Fibroblast of the conjunctiva (primary cell): ENCODE measurements around the gene KIAA1671.

Experiments
- DNase-seq: peaks from one replicate; pipeline ENCODE4 v3.0.0-alpha.2; 2010; ENCODE audit warnings: low read depth

Gene KIAA1671

DNA sequence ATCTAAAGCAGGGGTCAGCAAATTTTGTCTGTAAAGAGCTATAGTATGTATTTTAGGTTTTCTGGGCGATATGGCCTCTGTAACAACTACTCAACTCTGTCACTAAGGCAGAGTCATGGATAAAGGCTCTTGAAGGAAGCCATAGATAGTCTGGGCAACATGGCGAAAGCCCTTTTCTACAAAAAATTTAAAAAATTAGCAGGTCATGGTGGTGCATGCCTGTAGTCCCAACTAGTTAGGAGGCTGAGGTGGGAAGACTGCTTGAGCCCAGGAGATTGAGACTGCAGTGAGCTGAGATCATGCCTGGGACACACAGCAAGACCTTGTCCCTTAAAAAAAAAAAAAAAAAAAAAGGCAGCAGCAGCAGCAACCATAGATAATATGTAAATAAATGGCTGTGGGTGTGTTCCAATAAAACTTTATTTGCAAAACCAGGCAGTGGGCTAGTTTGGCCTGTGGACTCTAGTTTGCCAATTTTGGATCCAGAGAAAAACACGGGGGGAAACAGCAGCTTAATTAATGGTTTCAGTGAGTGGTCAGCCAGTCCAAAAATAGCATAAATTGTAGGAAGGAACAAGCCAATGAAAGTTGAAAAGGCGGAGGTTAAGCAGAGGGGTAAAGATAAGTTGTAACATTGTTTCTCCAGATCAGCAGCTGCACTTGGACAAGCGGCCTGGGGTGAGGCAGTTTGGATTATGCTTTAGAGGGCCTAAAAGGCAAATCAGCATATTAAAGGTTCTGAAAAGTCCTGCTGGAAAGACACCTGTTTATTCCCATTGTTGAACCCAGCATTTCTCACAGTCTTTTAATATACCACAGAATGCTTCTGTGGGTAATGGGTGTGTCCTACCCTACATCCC lies 62.6 kb downstream of the KIAA1671 start:
- no peak for DNase-seq

DNA sequence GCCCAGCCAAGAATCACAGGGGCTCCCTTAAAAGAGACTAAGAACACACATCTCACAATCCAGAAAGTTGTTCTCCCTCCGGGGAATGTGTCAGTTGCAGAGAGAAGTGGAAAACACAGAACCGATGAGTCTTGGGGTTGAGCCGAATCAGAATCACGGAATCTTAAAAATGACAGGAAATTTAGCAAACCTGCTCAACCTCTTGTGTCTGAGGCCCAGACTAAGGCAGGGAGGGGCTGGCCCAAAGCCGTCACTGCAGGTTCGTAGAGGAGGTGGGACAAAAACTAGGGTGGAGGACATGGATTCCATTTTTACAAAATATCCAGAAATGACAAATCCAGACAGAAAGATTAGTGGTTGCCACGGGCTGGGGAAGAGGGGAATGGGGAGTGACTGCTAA lies 63.8 kb downstream of the KIAA1671 start:
- no peak for DNase-seq

DNA sequence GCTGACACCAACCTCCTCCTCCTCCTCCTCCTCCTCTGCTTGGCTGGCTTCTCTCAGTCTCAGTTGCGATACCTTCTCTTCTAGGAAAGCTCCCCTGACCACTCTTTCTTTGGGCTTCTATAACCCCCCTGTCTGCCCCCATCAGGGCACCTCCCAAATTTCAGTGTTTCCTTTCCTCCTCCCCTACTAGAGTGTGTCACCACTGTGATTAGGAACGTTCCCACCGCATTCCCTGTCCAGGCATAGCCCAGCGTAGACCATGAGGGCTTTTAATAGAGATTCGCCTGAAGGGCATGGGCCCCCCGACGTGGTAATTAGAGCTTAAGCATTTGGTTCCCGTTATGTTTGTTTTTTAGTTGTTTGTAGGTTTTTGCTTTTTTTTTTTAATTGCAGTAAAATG lies 65.5 kb downstream of the KIAA1671 start:
- no peak for DNase-seq

DNA sequence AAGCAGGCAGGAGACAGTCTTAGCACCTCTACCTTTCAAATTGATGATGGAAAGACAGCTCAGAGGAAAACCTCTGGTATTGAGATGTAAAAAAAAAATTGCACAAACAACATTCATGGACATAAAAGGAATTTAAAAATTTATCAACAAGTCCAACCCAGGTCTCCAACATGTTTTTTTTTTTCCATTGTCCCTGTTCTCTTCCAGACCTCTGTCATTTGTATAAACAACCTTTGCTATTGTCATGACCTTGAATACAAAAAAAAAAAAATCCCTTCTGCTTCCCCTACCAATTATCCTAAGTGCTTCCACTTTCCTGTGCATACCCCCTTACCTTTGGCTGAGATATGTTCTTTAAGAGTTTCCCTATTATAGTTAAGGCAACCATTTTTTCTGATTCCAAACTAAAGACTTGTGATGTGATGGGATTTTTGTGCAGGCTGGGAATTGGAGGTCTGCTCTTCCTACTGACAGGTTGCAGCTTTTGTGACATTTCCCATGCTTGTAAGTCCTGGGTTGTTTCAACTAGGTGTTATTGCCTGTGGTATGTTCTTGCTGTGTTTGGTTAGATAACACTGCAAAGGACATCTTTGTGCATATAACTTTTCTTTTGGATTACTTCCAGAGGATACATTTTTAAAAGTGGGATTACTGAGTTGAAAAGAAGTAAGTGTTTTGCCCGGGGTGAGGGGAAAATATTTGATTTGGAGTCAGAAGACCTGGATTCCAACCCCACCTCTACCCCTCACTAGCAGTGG lies 67.1 kb downstream of the KIAA1671 start:
- DNase-seq: no peak

DNA sequence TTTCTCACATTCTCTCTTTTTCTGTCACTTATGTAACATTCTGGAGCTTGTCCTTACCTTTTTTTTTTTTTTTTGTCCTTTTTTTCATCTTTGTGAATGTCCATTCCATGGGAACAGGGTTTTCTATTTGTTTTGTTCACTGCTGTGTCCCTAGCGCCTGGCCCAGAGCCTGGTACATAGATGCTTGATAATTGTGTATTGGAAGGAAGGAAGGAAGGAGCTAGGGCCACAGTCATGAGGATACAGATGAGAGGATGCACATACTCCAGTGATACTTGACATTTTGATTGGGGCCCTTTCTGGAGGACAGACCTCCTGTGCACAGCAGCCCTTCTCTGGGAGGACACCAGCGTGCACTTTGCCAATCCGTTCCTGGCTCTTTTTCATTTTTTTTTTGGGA lies 68.9 kb downstream of the KIAA1671 start:
- no peak for DNase-seq

DNA sequence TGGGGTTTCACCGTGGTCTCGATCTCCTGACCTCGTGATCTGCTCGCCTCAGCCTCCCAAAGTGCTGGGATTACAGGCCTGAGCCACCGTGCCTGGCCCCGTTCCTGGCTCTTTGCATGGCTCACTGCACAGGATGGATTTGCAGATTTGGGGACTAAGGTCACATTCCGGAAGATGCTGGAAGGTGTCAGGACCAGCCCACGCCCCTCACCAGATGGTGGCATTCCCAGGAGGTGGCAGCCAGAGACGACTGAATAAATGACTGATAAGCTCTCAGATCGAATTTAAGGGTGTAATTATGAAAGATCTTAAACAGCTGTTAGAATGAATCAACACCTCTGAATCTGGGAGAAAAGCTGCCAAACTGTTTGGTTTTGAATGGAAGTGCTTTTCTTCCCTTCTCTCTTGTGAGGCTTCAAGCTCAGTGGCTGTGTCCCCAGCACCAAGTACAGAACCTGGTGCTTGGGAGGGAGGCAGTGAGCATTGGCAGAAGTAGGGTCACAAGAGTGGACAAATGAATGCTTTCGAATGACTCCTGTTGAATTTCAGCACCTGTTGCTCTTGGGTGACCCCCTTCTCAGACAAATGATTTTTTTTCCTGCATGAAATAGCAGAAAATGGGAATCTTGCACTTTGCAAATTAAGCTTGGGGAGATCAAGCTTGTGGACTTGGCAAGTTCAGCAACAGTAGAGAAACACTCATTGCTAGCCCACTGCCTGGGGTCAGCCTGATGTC lies 69.6 kb downstream of the KIAA1671 start:
- no peak for DNase-seq

DNA sequence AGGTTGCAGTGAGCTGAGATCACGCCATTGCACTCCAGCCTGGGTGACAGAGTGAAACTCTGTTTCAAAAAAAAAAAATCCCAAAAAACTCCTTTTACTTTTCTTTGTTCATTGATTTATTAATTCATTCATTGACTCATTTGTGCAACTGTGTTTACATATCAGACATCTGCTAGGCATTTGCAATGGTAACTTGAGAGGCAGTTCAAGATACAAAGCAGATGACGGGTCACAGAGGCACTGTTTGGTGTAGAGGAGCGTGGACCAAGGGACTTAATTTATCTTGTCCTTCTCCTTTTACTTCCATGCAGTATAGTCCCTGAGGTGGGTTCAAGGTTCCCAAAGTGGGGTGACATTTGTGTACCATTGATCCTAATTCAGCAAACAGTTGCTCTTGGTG lies 71.4 kb downstream of the KIAA1671 start:
- no peak for DNase-seq

DNA sequence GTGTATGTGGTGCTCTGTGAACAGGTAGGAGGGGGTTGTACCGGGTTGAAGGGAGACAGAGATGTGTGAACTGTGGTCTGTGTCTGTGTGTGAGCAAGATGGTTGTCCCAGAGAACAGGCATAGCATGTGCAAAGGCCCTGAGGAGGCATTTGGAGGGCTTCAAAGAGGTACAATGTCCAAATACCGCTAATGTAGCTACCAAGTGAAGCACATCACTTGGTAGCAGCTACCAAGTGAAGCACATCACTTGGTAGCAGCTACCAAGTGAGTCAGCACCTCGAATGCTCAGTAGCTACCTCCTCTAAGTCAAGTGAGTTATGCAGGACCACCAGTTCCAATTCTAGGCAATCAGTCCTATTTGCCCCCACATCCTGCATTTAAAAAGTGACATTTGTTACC lies 72.4 kb downstream of the KIAA1671 start:
- DNase-seq: no peak

DNA sequence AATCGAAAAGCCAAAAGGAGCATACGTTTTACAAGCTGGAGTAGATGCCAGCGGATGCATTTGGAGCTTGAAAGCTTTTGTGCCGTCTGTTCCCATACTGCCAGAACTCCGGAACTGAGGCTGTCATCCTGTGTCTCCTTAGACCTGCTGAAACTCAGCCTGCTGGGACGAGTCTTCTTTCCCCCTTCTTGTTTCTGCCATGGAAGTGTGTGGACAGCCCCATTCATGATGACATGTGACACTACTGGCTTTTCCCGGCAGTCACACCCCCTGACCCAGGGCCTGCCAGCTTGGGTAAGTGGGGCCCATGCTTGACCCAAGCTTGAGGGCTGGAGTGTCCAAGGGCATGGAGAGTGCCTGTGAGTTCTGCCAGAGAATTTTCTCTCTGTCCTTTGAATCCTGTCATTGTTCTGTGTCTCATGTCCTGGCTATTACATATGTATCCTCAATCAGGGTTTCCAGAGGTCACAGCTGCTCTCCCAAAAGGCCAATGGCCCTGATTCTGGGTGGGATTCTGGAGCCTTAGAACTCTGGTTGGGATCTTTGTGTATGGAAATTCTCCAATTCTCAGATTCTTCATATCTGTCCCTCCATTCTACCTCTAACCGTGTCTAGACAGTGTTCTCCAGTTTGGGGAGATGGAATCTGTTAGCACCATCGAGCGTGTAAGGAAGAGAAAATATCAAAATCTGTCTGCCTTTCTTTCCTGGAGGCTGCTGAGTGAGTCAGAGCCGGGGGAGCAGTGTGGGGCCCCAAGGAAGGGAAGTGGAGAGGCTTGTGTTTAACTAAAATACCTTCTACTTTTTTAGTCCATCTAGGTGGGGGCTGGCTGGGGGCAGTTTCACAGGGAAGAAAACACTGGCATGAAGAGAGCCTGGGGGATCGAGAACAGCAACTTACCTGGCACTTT lies 73.2 kb downstream of the KIAA1671 start:
- DNase-seq: no peak

DNA sequence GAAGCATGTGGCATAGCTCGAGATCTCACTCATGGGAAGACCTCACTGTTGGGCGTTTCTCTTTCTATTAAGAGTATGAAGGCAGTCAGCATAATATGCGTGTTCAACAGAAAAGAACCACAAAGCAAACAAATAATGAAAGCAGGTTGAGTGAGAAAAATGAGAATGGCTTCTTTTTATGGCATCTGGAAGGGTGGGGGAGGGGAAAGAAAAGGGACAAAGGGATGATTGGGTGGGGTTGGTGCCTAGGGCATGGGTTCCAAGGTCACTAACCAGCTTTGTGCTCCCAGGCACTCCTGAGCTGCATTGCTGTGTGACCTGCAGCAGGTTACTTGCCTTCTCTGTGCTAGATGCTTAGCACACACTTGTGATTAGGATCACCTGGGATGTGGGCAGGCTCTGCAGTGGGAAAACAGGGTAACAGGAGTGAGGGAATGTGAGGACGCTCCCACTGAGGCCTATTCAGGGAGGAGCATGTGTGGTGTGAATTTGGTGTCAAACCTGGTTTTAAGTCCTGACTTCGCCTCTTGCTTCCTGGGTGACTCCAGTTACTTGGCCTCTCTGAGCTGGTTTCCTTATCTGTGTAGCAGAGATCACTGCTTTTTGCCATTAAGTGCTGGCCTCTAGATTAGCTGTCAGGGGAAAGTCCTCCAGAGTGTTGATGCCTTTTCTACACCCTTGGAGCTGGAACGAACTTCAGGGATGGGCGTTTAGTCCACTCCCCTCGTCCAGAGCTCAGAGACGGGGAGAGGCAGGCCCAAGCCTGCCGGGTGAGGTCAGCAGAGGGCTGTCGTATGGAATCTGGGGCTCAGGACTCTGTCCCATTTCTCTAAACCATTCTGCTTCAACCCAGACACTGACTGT lies 74.8 kb downstream of the KIAA1671 start:
- no peak for DNase-seq

DNA sequence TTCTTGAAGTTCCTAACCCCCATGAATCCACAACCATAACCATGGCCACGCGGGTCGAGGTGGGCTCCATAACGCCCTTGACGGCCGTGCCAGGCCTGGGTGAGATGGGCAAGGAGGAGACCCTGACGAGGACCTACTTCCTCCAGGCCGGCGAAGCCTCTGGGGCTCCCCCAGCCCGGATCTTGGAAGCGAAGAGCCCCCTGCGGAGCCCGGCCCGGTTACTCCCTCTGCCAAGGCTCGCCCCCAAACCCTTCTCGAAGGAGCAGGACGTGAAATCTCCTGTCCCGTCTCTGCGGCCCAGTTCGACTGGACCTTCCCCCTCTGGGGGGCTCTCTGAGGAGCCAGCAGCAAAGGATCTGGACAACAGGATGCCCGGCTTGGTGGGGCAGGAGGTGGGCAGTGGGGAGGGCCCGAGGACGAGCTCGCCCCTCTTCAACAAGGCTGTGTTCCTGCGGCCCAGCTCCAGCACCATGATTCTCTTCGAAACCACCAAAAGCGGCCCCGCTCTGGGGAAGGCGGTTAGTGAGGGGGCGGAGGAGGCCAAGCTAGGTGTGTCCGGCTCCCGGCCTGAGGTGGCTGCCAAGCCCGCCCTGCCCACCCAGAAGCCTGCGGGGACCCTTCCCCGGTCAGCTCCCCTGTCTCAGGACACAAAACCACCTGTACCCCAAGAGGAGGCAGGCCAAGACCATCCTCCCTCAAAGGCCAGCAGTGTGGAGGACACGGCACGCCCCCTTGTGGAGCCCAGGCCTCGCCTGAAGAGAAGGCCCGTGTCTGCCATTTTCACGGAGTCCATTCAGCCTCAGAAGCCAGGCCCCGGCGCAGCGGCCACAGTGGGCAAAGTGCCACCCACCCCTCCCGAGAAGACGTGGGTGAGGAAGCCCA lies 75.7 kb downstream of the KIAA1671 start:
- DNase-seq: no peak

DNA sequence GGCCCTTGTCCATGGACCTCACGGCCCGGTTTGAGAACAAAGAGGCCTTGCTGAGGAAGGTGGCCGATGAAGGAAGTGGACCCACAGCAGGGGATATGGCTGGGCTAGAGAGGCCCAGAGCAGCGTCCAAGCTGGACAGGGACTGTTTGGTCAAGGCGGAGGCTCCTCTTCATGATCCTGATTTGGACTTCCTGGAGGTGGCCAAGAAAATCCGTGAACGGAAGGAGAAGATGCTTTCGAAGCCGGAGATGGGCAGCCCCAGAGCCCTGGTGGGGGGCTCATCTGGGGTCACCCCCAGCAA lies 76.3 kb downstream of the KIAA1671 start:
- no peak for DNase-seq

DNA sequence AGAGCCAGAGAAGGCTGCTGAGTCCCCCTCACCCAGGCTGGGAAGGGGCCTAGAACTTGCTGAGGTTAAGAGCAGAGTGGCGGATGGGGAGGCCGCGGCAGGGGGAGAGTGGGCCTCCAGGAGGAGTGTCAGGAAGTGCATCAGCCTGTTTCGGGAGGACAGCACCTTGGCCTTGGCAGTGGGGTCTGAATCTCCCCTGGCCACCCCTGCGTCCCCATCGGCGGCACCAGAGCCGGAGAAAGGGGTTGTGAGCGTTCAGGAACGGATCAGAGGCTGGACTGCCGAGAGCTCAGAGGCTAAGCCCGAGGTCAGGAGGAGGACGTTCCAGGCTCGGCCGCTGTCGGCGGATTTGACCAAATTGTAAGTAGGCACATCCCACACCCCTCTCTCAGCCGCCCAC lies 76.7 kb downstream of the KIAA1671 start:
- DNase-seq: no peak

DNA sequence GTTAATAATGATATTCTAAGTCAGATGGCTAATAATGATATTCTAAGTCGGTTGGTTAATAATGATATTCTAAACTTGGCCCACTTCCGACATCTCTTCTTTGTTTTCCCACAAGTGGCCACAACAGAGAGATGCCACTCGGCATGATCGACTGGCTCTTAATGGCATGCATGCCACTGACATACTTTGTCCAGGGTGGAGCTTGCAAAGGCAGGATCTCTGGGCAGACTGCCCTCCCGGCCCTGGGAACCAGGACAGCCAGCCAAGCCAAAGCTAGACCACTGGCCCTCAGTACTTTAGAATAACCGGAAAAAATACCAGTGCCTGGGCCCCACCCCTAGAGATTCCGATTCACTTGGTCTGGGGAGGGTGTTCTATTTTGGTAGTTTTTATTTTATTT lies 78.1 kb downstream of the KIAA1671 start:
- no peak for DNase-seq

DNA sequence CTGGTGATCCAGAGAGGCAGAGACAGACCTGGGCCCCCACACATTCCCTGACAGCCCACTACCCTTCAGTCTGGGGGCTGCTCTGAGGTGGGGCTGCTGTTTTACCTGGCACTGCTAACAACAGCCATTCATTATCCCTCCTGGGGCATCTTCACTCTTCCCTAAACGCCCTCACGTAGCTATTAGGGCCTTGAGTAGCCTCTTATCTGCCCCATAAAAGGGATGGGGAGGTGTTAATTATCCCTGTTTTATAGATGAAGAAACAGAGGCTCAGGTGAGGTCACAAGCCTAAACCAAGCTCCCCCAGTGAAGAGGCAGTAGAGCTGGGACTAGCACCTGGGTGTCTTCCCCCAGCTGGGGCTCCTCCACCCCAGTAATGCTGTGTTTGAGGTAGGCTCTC lies 79.5 kb downstream of the KIAA1671 start:
- no peak for DNase-seq

DNA sequence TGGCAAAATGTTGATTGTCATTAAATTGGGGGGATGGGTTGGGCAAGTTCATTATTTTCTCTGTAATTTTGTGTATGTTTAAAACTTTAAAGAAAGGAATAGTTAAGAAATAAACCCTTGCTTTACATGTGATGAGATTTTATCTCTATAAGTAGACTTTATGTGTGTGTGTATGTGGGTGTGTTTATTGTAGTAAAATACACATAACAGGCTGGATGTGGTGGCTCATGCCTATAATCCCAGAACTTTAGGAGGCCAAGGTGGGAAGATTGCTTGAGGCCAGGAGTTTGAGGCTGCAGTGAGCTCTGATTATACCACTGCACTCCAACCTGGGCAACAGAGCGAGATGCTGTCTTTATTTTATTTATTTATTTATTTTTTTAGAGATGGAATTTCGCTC lies 83.2 kb downstream of the KIAA1671 start:
- no peak for DNase-seq

DNA sequence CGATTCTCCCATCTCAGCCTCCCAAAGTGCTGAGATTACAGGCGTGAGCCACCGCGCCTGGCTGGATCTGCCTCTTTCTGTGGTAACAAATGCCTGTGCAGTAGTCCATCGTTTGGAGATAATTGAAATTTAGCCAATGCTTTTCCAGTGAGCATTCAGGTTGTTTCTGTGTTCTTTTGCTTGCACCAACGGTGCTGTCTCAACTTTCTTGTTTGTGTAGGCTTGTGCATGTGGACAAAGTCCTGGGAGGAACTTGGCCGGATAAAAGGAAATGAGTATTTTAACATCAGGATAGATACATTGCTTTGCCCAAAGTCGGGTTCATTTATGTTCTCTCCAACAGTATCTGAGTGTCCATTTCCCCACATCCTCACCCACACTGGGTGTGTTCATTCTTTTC lies 85.7 kb downstream of the KIAA1671 start:
- no peak for DNase-seq

DNA sequence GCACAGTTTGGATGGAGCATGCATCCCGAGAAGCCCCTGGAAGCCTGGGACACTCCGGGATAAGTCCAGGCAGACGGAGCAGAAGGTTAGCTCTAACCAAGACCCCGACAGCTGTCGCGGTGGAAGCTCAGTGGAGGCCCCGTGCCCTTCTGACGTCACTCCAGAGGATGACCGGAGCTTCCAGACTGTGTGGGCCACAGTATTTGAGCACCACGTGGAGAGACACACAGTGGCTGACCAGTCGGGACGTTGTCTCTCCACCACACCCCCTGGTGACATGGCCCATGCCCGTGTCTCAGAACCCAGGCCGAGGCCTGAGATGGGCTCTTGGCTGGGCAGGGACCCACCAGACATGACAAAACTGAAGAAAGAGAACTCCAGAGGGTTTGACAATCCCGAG lies 86.3 kb downstream of the KIAA1671 start:
- no peak for DNase-seq

DNA sequence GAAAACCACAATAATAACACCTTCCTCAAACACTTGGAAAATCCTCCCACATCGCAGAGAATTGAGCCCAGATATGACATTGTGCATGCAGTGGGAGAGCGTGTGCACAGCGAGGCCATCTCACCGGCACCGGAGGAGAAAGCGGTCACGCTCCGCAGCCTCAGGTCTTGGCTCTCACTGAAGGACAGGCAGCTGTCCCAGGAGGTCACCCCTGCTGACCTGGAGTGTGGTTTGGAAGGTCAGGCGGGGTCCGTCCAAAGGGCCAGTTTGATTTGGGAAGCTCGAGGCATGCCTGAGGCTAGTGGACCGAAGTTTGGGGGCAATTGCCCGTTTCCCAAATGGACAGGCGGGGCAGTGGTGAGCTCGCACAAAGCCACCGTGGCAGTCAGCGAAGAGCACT lies 86.7 kb downstream of the KIAA1671 start:
- no peak for DNase-seq

DNA sequence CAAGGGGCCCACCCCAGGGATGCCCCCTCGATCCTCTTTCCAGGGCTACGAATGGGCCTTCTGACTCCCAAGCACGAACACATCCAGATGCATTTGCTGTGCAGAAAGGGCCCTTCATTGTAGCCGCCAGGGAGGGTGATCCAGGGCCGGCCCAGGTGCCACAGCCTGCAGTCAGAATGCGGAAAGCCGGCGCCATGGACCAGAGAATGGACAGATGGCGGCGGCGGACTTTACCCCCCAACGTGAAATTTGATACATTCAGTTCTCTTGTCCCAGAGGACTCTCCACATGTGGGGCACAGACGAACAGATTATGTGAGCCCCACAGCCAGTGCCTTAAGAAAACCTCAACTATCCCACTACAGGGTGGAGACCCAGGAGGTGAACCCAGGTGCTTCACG lies 87.2 kb downstream of the KIAA1671 start:
- no peak for DNase-seq
